HepG2 (cell line): Measurements from ENCODE around the gene DIO2.

ENCODE experiments used
- FOXA1 ChIP-seq, 2 experiments: fragments of 450-650 bp in 1 of 2; sonication (generic) in 1 of 2; formaldehyde crosslinking in 1 of 2; IDR thresholded peaks; 2 replicates each; pipeline versions ENCODE4 v1.4.0 to v1.6.1; 2016 to 2020; ENCODE audit warnings: missing genetic modification reagents in 1 of 2
- PHF20 ChIP-seq: sonication (generic); formaldehyde crosslinking; IDR thresholded peaks from 2 replicates; pipeline ENCODE4 v1.5.0; 2020; ENCODE audit warnings: mild to moderate bottlenecking, missing genetic modification reagents
- TERF1 ChIP-seq: sonication (generic); formaldehyde crosslinking; IDR thresholded peaks from 2 replicates; pipeline ENCODE4 v1.8.0; 2022; ENCODE audit warnings: mild to moderate bottlenecking, missing genetic modification reagents, moderate library complexity
- TP53 ChIP-seq: sonication (generic); formaldehyde crosslinking; conservative IDR thresholded peaks from 2 replicates; pipeline ENCODE4 v1.4.0; 2020; ENCODE audit warnings: missing genetic modification reagents
- ZNF784 ChIP-seq: sonication (generic); formaldehyde crosslinking; IDR thresholded peaks from 2 replicates; pipeline ENCODE4 v1.5.1; 2020; ENCODE audit warnings: missing genetic modification reagents, mild to moderate bottlenecking, borderline replicate concordance
- ZSCAN31 ChIP-seq: sonication (generic); formaldehyde crosslinking; IDR thresholded peaks from 2 replicates; pipeline ENCODE4 v1.5.0; 2020; ENCODE audit warnings: low read depth, mild to moderate bottlenecking, missing genetic modification reagents
- TF ChIP-seq, protein P1 (sequence below): sonication (generic); formaldehyde crosslinking; IDR thresholded peaks from 2 replicates; pipeline ENCODE4 v1.5.0; 2020; ENCODE audit warnings: mild to moderate bottlenecking, missing genetic modification reagents, moderate library complexity

DNA sequence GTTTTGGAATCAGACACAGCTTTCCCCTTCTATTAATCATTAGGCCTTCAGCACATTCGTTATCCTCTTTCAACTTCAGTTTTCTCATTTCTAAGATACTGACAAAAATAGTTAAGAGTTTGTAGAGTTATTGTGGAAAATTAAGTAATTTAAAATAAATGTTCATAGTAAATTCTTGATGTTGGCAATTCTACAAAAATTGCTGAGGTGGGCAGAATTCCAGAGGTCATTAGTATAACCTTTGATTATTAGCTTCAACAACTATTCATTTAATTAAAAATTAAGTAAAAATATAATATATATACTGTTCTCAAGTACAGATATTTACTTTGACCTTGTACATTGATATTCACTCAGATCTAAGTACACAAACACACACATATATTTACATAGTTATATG is 58.5 kb downstream of the DIO2 start:
- TF ChIP-seq, protein P1, sequence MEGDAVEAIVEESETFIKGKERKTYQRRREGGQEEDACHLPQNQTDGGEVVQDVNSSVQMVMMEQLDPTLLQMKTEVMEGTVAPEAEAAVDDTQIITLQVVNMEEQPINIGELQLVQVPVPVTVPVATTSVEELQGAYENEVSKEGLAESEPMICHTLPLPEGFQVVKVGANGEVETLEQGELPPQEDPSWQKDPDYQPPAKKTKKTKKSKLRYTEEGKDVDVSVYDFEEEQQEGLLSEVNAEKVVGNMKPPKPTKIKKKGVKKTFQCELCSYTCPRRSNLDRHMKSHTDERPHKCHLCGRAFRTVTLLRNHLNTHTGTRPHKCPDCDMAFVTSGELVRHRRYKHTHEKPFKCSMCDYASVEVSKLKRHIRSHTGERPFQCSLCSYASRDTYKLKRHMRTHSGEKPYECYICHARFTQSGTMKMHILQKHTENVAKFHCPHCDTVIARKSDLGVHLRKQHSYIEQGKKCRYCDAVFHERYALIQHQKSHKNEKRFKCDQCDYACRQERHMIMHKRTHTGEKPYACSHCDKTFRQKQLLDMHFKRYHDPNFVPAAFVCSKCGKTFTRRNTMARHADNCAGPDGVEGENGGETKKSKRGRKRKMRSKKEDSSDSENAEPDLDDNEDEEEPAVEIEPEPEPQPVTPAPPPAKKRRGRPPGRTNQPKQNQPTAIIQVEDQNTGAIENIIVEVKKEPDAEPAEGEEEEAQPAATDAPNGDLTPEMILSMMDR (CRISPR knock-in tag): no peak
- TF ChIP-seq TERF1 (CRISPR knock-in tag) (no peak), PHF20 (CRISPR knock-in tag) (no peak), ZSCAN31 (CRISPR knock-in tag) (no peak), ZNF784 (CRISPR knock-in tag) (no peak), FOXA1 (IDR thresholded peaks at IDR 0.05) (no peak), FOXA1 (CRISPR knock-in tag; IDR thresholded peaks at IDR 0.05) (no peak), TP53 (CRISPR knock-in tag) (no peak)
